ENCODE measurements around the gene PRKCZ.

Gene PRKCZ

GRCh38 chr1:2019571-2020309, 30.5 kb upstream of the PRKCZ start:
- no peak overlapping the region for H3K4me3 ChIP-seq (ENCODE audit: low read depth, low read length)
- DNase-seq (ENCODE audit: low read depth) = no peak
- TF ChIP-seq, protein P1, sequence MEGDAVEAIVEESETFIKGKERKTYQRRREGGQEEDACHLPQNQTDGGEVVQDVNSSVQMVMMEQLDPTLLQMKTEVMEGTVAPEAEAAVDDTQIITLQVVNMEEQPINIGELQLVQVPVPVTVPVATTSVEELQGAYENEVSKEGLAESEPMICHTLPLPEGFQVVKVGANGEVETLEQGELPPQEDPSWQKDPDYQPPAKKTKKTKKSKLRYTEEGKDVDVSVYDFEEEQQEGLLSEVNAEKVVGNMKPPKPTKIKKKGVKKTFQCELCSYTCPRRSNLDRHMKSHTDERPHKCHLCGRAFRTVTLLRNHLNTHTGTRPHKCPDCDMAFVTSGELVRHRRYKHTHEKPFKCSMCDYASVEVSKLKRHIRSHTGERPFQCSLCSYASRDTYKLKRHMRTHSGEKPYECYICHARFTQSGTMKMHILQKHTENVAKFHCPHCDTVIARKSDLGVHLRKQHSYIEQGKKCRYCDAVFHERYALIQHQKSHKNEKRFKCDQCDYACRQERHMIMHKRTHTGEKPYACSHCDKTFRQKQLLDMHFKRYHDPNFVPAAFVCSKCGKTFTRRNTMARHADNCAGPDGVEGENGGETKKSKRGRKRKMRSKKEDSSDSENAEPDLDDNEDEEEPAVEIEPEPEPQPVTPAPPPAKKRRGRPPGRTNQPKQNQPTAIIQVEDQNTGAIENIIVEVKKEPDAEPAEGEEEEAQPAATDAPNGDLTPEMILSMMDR (conservative IDR thresholded peaks at IDR 0.05; ENCODE audit: low read depth, low read length) = no peak

GRCh38 chr1:2020310-2020655, 29.9 kb upstream of the PRKCZ start:
- TF ChIP-seq, protein P1 (conservative IDR thresholded peaks at IDR 0.05; ENCODE audit: low read depth, low read length) = no peak
- no peak overlapping the region for H3K4me3 ChIP-seq (ENCODE audit: low read depth, low read length)
- no peak for DNase-seq (ENCODE audit: low read depth)

GRCh38 chr1:2021550-2021949, 28.7 kb upstream of the PRKCZ start:
- TF ChIP-seq, protein P1 (conservative IDR thresholded peaks at IDR 0.05; ENCODE audit: low read depth, low read length) = no peak
- no peak for DNase-seq (ENCODE audit: low read depth)
- no peak overlapping the region for H3K4me3 ChIP-seq (ENCODE audit: low read depth, low read length)

GRCh38 chr1:2022063-2022770, 28.0 kb upstream of the PRKCZ start:
- H3K4me3 ChIP-seq (ENCODE audit: low read depth, low read length) = no peak overlapping the region
- TF ChIP-seq, protein P1 (conservative IDR thresholded peaks at IDR 0.05; ENCODE audit: low read depth, low read length) = no peak
- no peak for DNase-seq (ENCODE audit: low read depth)

DNA sequence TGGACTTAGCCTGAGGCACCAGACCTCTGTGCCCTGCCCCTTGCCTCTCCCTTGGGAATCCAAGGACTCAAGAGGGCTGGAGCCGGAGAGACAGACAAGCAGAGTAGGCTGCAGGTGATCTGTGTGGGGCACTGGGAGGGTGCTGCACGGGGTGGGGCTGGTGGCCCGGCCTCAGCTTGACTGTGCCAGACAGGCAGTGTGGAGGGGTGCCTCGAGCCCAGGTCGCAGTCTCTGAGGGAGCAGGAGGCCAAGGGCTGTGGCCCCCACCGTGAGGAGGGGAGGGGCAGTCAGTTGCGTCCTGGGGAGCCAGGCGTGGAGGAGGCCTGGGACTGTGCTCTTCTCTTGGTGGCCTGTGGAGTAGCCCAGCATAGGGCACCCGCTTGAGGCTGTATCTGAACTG, 27.0 kb upstream of the PRKCZ start:
- TF ChIP-seq, protein P1 (conservative IDR thresholded peaks at IDR 0.05; ENCODE audit: low read depth, low read length) = no peak
- no peak overlapping the region for H3K4me3 ChIP-seq (ENCODE audit: low read depth, low read length)
- no peak for DNase-seq (ENCODE audit: low read depth)

DNA sequence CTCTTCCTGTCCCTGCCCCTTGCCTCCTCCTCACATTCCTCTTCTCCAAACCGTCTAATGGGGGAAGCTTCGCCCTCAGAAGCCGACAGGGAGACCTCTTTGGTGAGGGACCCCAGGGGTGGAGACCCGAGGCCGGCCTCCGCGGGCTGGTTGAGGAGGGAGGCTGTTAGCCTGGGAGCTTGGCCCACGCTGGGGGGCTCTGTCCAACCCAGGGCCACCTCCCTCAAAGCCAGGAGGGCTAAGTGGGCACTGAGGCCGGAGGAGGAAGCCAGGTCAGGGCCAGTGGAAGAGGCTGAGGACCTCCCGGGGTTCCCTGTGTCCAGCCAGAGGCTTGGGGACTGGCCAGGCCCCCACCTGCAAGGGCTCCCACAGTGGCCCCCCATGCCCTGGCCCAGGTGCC, 25.8 kb upstream of the PRKCZ start:
- H3K4me3 ChIP-seq (ENCODE audit: low read depth, low read length) = no peak overlapping the region
- DNase-seq (ENCODE audit: low read depth) = no peak
- TF ChIP-seq, protein P1 (conservative IDR thresholded peaks at IDR 0.05; ENCODE audit: low read depth, low read length) = no peak

DNA sequence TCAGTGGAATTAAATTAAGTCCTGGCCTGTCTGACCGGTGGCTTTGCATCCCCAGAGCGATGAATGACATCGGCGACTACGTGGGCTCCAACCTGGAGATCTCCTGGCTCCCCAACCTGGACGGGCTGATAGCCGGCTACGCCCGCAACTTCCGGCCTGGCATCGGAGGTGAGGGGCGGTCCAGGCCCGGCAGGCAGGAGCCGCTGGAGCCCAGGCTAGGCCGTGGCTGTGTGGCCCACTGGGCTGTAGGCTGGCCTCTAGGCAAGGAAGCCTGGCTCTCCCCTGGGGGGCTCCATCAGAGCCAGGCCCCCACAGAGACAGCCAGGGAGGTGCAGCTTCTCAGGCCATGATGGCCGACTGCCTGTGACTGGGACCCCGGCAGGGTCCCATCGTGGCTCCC, 25.3 kb upstream of the PRKCZ start:
- DNase-seq (ENCODE audit: low read depth) = no peak
- H3K4me3 ChIP-seq (ENCODE audit: low read depth, low read length) = no peak overlapping the region

More for the DNA sequence above, 25.3 kb upstream of the PRKCZ start:
- TF ChIP-seq, protein P1 (conservative IDR thresholded peaks at IDR 0.05; ENCODE audit: low read depth, low read length) = no peak

All from choroid plexus epithelial cell (primary cell).